ENCODE data around the gene CDSN. TPM values are rescaled to one million over a fixed set of nuclear protein-coding genes. Genes with fewer than 3 reads are reported as not detected.

Gene CDSN
- total and polyA plus RNA-seq, 2 donors (not counting 3 experiments of a cell fraction or from before 2014, with no cell fraction given): not detected

DNA sequence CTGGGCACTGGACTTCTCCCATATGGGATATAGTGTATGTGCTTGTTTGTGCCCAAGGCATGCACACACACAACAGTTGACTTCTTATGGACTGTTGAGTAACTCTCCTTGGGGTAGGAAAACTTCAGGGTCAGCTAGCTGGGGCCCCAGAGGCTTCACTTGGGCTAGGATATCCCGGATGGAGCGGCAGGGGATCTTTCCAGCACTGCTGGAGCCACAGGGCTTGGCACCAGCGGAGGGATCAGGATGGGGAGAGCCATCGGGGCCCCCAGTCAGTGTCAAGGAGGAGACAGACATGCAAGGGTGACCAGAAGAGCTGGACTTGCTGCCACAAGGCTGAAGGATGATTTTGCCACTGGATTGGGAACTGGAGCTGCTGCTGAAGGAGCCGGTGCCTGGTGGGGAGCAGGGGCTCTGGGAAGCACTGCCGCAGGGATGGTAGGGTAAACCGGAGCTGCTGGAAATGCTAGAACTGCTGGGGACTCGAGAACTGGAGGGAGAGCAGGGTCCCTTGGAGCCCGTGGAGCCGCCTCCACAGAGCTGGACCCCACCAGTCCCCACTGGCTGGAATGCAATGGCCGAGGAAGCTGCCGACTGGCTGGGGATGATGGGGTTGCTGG is 4.2 kb downstream of the CDSN start:
- Histone ChIP-seq H3K4me1 (ENCODE audit: control insufficient read depth, extremely low read depth, insufficient read depth, low read length) (peaks cover 21% of the 10 kb centered on the region), H3K27ac (ENCODE audit: insufficient read depth, low read depth, low read length) (no peak overlapping the region), H3K4me2 (ENCODE audit: insufficient read depth, low read length) (no peak overlapping the region), H3K79me2 (ENCODE audit: control insufficient read depth, insufficient read depth, low read length) (no peaks in the 10 kb centered on the region), H3K9ac (replicated peaks; ENCODE audit: extremely low read depth, insufficient read depth, low read length) (no peak overlapping the region), H3K9me3 (replicated peaks; ENCODE audit: control insufficient read depth, insufficient read depth, low read length) (no peaks in the 10 kb centered on the region), H4K20me1 (replicated peaks; ENCODE audit: control insufficient read depth, extremely low read depth, insufficient read depth, low read length) (no peaks in the 10 kb centered on the region), H3K27me3 (ENCODE audit: control insufficient read depth in 2 of 2, insufficient read depth in 2 of 2, low read length in 2 of 2) (no peaks in the 10 kb centered on the region), H3K36me3 (ENCODE audit: control insufficient read depth in 2 of 2, extremely low read depth in 1 of 2, insufficient read depth in 2 of 2, low read length in 2 of 2) (no peaks in the 10 kb centered on the region), H3K9me1 (replicated peaks; ENCODE audit: control insufficient read depth, extremely low read depth, insufficient read depth, low read length) (no peaks in the 10 kb centered on the region), H2AFZ (ENCODE audit: low read depth, low read length) (no peak overlapping the region), H3K4me3 (replicated peaks in 1 of 3; ENCODE audit: insufficient read depth in 1 of 3, low read depth in 1 of 3, low read length in 3 of 3) (no peak overlapping the region)
- ChIA-PET POLR2A (interaction anchor here (1.3 kb wide), 1 partner anchor 29 kb away, joined by 3 read pairs; no protein-coding TSS in a partner anchor), CTCF (interaction anchor here (0.6 to 8.2 kb wide), 13 partner anchors 11 to 294 kb away, joined by 3 to 102 read pairs (median 9); partner anchors contain the start of gene MUCL3)
- DNase-seq (ENCODE audit: low read depth, low spot score) (no peak), FAIRE-seq (no peak)
- no TSS peak for BruUV-seq (replicated peaks)
- no peak for TF ChIP-seq POLR2AphosphoS5 (IDR thresholded peaks at IDR 0.05; ENCODE audit: insufficient read depth, low read depth, low read length)
- no peak for TF ChIP-seq JUN (IDR thresholded peaks at IDR 0.05; ENCODE audit: borderline replicate concordance, insufficient read depth, insufficient read length, low read depth)
- intact Hi-C loops (cut with micrococcal nuclease): no loop called here
- dilution Hi-C loops (cut with MboI; ENCODE audit: extremely low pct_ligation_motif_present, low sequenced_read_pairs): no loop called here

DNA sequence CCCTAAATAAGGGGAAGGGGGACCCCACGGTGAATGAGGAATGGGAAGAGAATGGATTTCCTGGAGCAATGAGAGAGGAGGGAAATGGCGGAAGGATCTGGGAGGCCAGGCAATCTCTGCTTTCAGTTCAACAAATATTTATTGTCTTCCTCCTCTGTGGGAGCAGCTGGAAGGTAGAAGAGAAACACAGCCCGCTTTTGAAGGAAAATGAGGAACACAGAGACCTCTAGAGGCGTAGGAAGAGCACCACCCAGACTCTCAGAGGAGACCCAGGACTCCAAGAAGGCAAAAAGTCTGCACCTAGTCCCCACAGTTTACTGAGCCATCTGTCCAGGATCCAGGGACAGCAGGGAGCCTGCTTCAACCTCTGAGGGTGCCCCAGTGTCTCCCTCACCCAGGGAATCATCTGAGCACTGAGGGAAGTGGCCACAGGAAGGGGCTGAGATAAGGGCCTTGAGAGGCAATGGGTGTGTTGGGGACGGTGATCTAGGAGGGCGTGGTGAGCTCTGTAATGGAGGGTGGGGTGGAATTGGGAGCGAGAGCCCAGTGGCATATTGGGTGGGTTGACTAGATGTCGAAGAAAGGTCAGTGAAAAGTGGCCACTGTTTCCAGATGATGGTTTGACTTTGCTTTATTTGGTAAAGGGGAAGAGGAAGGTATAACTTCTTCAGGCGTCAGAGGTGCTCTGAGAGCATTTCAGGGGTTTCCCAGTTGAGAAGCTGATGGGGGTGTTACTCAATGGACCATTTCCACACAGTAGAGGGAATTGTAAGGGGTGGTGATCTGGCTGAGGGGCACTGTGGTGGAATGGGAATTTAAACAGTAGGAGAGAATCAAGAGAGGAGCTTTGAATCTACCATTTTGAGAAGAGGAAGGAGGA is 5.0 kb downstream of the CDSN start:
- no peaks in the 10 kb centered on the region for H3K9me3 ChIP-seq (replicated peaks; ENCODE audit: control insufficient read depth, insufficient read depth, low read length)
- no peak for TF ChIP-seq FOS (IDR thresholded peaks at IDR 0.05; ENCODE audit: borderline replicate concordance, insufficient read depth, low read length)
- TF ChIP-seq, protein P1, sequence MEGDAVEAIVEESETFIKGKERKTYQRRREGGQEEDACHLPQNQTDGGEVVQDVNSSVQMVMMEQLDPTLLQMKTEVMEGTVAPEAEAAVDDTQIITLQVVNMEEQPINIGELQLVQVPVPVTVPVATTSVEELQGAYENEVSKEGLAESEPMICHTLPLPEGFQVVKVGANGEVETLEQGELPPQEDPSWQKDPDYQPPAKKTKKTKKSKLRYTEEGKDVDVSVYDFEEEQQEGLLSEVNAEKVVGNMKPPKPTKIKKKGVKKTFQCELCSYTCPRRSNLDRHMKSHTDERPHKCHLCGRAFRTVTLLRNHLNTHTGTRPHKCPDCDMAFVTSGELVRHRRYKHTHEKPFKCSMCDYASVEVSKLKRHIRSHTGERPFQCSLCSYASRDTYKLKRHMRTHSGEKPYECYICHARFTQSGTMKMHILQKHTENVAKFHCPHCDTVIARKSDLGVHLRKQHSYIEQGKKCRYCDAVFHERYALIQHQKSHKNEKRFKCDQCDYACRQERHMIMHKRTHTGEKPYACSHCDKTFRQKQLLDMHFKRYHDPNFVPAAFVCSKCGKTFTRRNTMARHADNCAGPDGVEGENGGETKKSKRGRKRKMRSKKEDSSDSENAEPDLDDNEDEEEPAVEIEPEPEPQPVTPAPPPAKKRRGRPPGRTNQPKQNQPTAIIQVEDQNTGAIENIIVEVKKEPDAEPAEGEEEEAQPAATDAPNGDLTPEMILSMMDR (IDR thresholded peaks at IDR 0.05; ENCODE audit: extremely low read depth in 1 of 2, insufficient read depth in 1 of 2, low read depth in 1 of 2, low read length in 2 of 2): peak; percentile 13 to 20
- peak; percentile 51 for DNase-seq (ENCODE audit: low read depth, low spot score)
- dilution Hi-C loops (cut with MboI; ENCODE audit: extremely low pct_ligation_motif_present, low sequenced_read_pairs) (no loop called here), intact Hi-C loops (cut with micrococcal nuclease) (loop anchor here (1.0 kb wide), 2 partner anchors 21 to 28 kb away; no protein-coding TSS in a partner anchor)
- ChIA-PET POLR2A (interaction anchor here (0.6 to 2.2 kb wide), 4 partner anchors 21 to 558 kb away, joined by 3 to 8 read pairs (median 4); partner anchors contain the start of gene PRR3), CTCF (interaction anchor here (0.6 to 8.2 kb wide), 25 partner anchors 12 to 1839 kb away, joined by 3 to 102 read pairs (median 4); partner anchors contain the start of genes GTF2H4, MUCL3 and VARS2)
- peaks cover 21% of the 10 kb centered on the region for H3K4me1 ChIP-seq (ENCODE audit: control insufficient read depth, extremely low read depth, insufficient read depth, low read length)
- no peaks in the 10 kb centered on the region for H4K20me1 ChIP-seq (replicated peaks; ENCODE audit: control insufficient read depth, extremely low read depth, insufficient read depth, low read length)
- TSS peak; percentile 48 for BruUV-seq (replicated peaks)
- H3K9ac ChIP-seq (replicated peaks; ENCODE audit: extremely low read depth, insufficient read depth, low read length): peak overlapping the region; percentile 38
- H3K27ac ChIP-seq (ENCODE audit: insufficient read depth, low read depth, low read length): peak overlapping the region; percentile 51
- no peaks in the 10 kb centered on the region for H3K36me3 ChIP-seq (ENCODE audit: control insufficient read depth in 2 of 2, extremely low read depth in 1 of 2, insufficient read depth in 2 of 2, low read length in 2 of 2)
- no peaks in the 10 kb centered on the region for H3K9me1 ChIP-seq (replicated peaks; ENCODE audit: control insufficient read depth, extremely low read depth, insufficient read depth, low read length)
- peak overlapping the region in 1 of 3 experiments; percentile 3 for H3K4me3 ChIP-seq (replicated peaks in 1 of 3; ENCODE audit: insufficient read depth in 1 of 3, low read depth in 1 of 3, low read length in 3 of 3)
- FAIRE-seq: peak; percentile 85
- H3K79me2 ChIP-seq (ENCODE audit: control insufficient read depth, insufficient read depth, low read length): no peaks in the 10 kb centered on the region
- H3K4me2 ChIP-seq (ENCODE audit: insufficient read depth, low read length): peak overlapping the region; percentile 53
- H2AFZ ChIP-seq (ENCODE audit: low read depth, low read length): peak overlapping the region; percentile 93
- H3K27me3 ChIP-seq (ENCODE audit: control insufficient read depth in 2 of 2, insufficient read depth in 2 of 2, low read length in 2 of 2): peaks cover 4 to 6% of the 10 kb centered on the region in 2 experiments
